A673 (cell line): ENCODE results near the gene ZNF335. TPM values are rescaled to one million over a fixed set of nuclear protein-coding genes. Genes with fewer than 3 reads are reported as not detected.
"Not testable (repeated sequence)": the region's sequence is repeated elsewhere in the genome, so short reads cannot be mapped to it uniquely, and the experiment has no call there.

Experiments
- BruUV-seq: library from RNA; stranded (reverse); fragments of 400-500 nt; replicated peaks from 2 replicates; lab custom pipeline; 2021; lab: Mats Ljungman, UMichigan
- CTCF ChIA-PET: fragments of 300-600 bp; sonication (Branson Sonifier 250); formaldehyde crosslinking; loops from one replicate; lab custom pipeline; 2022; ENCODE audit warnings: antibody characterized with exemption; lab: Charles Lee
- POLR2A ChIA-PET: fragments of 300-600 bp; sonication (Branson Sonifier 250); formaldehyde crosslinking; loops from one replicate; lab custom pipeline; 2022; ENCODE audit warnings: antibody characterized with exemption; ENCODE audit not compliant: low non-redundant PET; lab: Charles Lee
- DNase-seq: peaks from one replicate; pipeline ENCODE4 v3.0.0-alpha.2; 2015; ENCODE audit warnings: low spot score
- H3K27ac ChIP-seq: fragments of 200-600 bp; sonication (generic); 2 replicates; pipeline ENCODE4 v1.5.1; 2016; ENCODE audit warnings: mixed run types, low read depth, mild to moderate bottlenecking, mixed read lengths, antibody characterized with exemption, low read length; ENCODE audit not compliant: poor library complexity, severe bottlenecking
- H3K27me3 ChIP-seq: fragments of 200-600 bp; sonication (generic); replicated peaks from 2 replicates; pipeline ENCODE4 v1.6.1; 2017; ENCODE audit warnings: mixed run types, low read depth, mild to moderate bottlenecking, mixed read lengths, antibody characterized with exemption, low read length; ENCODE audit not compliant: insufficient read depth, poor library complexity
- H3K36me3 ChIP-seq: fragments of 200-600 bp; sonication (generic); 2 replicates; pipeline ENCODE4 v1.6.1; 2016; ENCODE audit warnings: mixed run types, mild to moderate bottlenecking, mixed read lengths, antibody characterized with exemption, low read length; ENCODE audit not compliant: insufficient read depth, poor library complexity, severe bottlenecking
- H3K4me1 ChIP-seq: fragments of 200-600 bp; sonication (generic); 2 replicates; pipeline ENCODE4 v1.6.1; 2017; ENCODE audit warnings: mixed run types, mild to moderate bottlenecking, mixed read lengths, antibody characterized with exemption, low read length; ENCODE audit not compliant: insufficient read depth, poor library complexity, severe bottlenecking
- H3K4me3 ChIP-seq: fragments of 200-600 bp; sonication (generic); 2 replicates; pipeline ENCODE4 v1.5.1; 2016; ENCODE audit warnings: low read depth, mixed run types, mild to moderate bottlenecking, mixed read lengths, low read length; ENCODE audit not compliant: poor library complexity, severe bottlenecking
- H3K9me3 ChIP-seq: fragments of 200-600 bp; sonication (generic); 2 replicates; pipeline ENCODE4 v1.6.1; 2016; ENCODE audit warnings: mixed run types, low read depth, mild to moderate bottlenecking, mixed read lengths, antibody characterized with exemption, low read length; ENCODE audit not compliant: poor library complexity, severe bottlenecking
- EZH2 ChIP-seq: fragments of 200-600 bp; sonication (generic); IDR thresholded peaks from 2 replicates; pipeline ENCODE4 v1.6.1; 2017; ENCODE audit warnings: borderline replicate concordance, low read depth, mild to moderate bottlenecking, mixed read lengths, antibody characterized with exemption, low read length; ENCODE audit not compliant: poor library complexity, severe bottlenecking
- intact Hi-C: fragments of 100-400 bp; cut with micrococcal nuclease; formaldehyde crosslinking; loops from one replicate; pipeline ENCODE4 v1.10.0; 2022; ENCODE audit not compliant: unreplicated experiment
- total RNA-seq: library from RNA; stranded (reverse); gene quantifications from 2 replicates; pipeline ENCODE4 v1.2.3, GENCODE V29; 2021
- TF ChIP-seq, protein P1 (sequence below): fragments of 300-800, 200-600 bp; sonication (generic); conservative IDR thresholded peaks from 2 replicates; pipeline ENCODE4 v1.5.1; 2017; ENCODE audit warnings: low read depth, mild to moderate bottlenecking, antibody characterized with exemption, low read length, moderate library complexity, mixed read lengths

ZNF335 gene
- total RNA-seq, 1 experiment from 2014 or later: 31.9 TPM

- Histone ChIP-seq H3K36me3 (peaks cover 80% of the 10 kb centered on the region), H3K9me3 (no peaks in the 10 kb centered on the region), H3K27me3 (no peaks in the 10 kb centered on the region), H3K4me3 (no peak overlapping the region), H3K27ac (no peak overlapping the region), H3K4me1 (no peaks in the 10 kb centered on the region)
- intact Hi-C loops: loop anchor here (5.0 kb wide), 1 partner anchor 136 kb away; no protein-coding TSS in a partner anchor
- DNase-seq: no peak
- BruUV-seq: no TSS peak
- ChIA-PET CTCF (no interaction called here), POLR2A (no interaction called here)
- TF ChIP-seq EZH2: no peak
- TF ChIP-seq, protein P1, sequence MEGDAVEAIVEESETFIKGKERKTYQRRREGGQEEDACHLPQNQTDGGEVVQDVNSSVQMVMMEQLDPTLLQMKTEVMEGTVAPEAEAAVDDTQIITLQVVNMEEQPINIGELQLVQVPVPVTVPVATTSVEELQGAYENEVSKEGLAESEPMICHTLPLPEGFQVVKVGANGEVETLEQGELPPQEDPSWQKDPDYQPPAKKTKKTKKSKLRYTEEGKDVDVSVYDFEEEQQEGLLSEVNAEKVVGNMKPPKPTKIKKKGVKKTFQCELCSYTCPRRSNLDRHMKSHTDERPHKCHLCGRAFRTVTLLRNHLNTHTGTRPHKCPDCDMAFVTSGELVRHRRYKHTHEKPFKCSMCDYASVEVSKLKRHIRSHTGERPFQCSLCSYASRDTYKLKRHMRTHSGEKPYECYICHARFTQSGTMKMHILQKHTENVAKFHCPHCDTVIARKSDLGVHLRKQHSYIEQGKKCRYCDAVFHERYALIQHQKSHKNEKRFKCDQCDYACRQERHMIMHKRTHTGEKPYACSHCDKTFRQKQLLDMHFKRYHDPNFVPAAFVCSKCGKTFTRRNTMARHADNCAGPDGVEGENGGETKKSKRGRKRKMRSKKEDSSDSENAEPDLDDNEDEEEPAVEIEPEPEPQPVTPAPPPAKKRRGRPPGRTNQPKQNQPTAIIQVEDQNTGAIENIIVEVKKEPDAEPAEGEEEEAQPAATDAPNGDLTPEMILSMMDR: no peak
Measured at GRCh38 chr20:45958593-45958992, 13.4 kb downstream of the ZNF335 start.

- H3K4me1 ChIP-seq: no peaks in the 10 kb centered on the region
- no peaks in the 10 kb centered on the region for H3K27me3 ChIP-seq
- POLR2A ChIA-PET: no interaction called here
- H3K4me3 ChIP-seq: no peak overlapping the region
- no peak for DNase-seq
- no peak overlapping the region for H3K27ac ChIP-seq
- TF ChIP-seq, protein P1: no peak
- no peak for TF ChIP-seq EZH2
- CTCF ChIA-PET: interaction anchor here (0.6 kb wide), 1 partner anchor 66 kb away, joined by 3 read pairs; no protein-coding TSS in a partner anchor
- no TSS peak for BruUV-seq
- H3K9me3 ChIP-seq: no peaks in the 10 kb centered on the region
- intact Hi-C loops: loop anchor here (5.0 kb wide), 1 partner anchor 135 kb away; no protein-coding TSS in a partner anchor
- peaks cover 76% of the 10 kb centered on the region for H3K36me3 ChIP-seq
Measured at GRCh38 chr20:45957021-45957941, 14.7 kb downstream of the ZNF335 start.

DNA sequence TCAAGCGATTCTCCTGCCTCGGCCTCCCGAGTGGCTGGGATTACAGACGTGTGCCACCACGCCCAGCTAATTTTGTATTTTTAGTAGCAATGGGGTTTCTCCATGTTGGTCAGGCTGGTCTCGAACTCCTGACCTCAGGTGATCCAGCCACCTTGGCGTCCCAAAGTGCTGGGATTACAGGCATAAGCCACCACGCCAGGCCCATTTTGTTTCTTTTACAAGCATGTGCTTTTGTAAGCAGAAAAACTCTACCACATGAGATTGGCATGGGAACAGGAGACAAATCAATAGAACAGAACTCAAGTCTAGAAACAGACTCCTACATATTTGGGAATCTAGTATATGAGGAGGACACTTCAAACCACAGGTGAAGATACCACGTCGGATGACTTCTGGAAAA is 15.7 kb downstream of the ZNF335 start:
- H3K4me3 ChIP-seq, H3K4me1 ChIP-seq, H3K9me3 ChIP-seq, H3K27ac ChIP-seq, H3K27me3 ChIP-seq, CTCF ChIA-PET, BruUV-seq, DNase-seq, POLR2A ChIA-PET: not testable (repeated sequence)
- H3K36me3 ChIP-seq: peaks cover 77% of the 10 kb centered on the region
- intact Hi-C loops: loop anchor here (5.0 kb wide), 1 partner anchor 134 kb away; no protein-coding TSS in a partner anchor
